GM23338 (cell line): Measurements from ENCODE around the gene UNC13C. TPM values are rescaled to one million over a fixed set of nuclear protein-coding genes. Genes with fewer than 3 reads are reported as not detected.

Experiments used
- ATAC-seq: fragments of 200-7000 bp; cut with Tn5 transposase; 3 replicates; pipeline ENCODE4 v1.9.1; 2020
- DNase-seq: peaks from one replicate; pipeline ENCODE4 v3.0.0-alpha.2; 2015; ENCODE audit warnings: low spot score
- H2AFZ ChIP-seq: fragments of 200-600 bp; sonication (generic); 2 replicates; pipeline ENCODE4 v1.8.0; 2016; ENCODE audit warnings: antibody characterized with exemption, mild to moderate bottlenecking, moderate library complexity
- H3F3A ChIP-seq: fragments of 200-600 bp; sonication (generic); replicated peaks from 2 replicates; pipeline ENCODE4 v1.8.0; 2017; ENCODE audit warnings: antibody characterized with exemption, mixed run types, low read depth
- H3K27ac ChIP-seq: fragments of 200-600 bp; sonication (generic); 2 replicates; pipeline ENCODE4 v1.6.1; 2016; ENCODE audit warnings: low read depth
- H3K27me3 ChIP-seq: fragments of 200-600 bp; sonication (generic); 2 replicates; pipeline ENCODE4 v1.8.0; 2016; ENCODE audit warnings: mild to moderate bottlenecking, mixed run types, moderate library complexity; ENCODE audit not compliant: insufficient read depth
- H3K36me3 ChIP-seq: fragments of 200-600 bp; sonication (generic); 2 replicates; pipeline ENCODE4 v1.8.0; 2016; ENCODE audit warnings: mild to moderate bottlenecking; ENCODE audit not compliant: insufficient read depth
- H3K4me1 ChIP-seq: fragments of 200-600 bp; sonication (generic); 2 replicates; pipeline ENCODE4 v1.8.0; 2016; ENCODE audit warnings: mild to moderate bottlenecking, moderate library complexity; ENCODE audit not compliant: insufficient read depth
- H3K4me2 ChIP-seq: fragments of 200-600 bp; sonication (generic); 2 replicates; pipeline ENCODE4 v1.7.1; 2017; ENCODE audit warnings: mixed run types
- H3K4me3 ChIP-seq: fragments of 200-600 bp; sonication (generic); 2 replicates; pipeline ENCODE4 v1.6.1; 2016; ENCODE audit warnings: mixed run types
- H3K79me2 ChIP-seq: fragments of 200-600 bp; sonication (generic); replicated peaks from 2 replicates; pipeline ENCODE4 v1.8.0; 2017; ENCODE audit warnings: mild to moderate bottlenecking; ENCODE audit not compliant: insufficient read depth
- H3K9me2 ChIP-seq: fragments of 200-600 bp; sonication (generic); 2 replicates; pipeline ENCODE4 v1.8.0; 2017; ENCODE audit not compliant: insufficient read depth
- H4K20me1 ChIP-seq: fragments of 200-600 bp; sonication (generic); replicated peaks from 2 replicates; pipeline ENCODE4 v1.8.0; 2017; ENCODE audit warnings: mild to moderate bottlenecking; ENCODE audit not compliant: insufficient read depth
- H3K27ac Mint-ChIP-seq: 2 replicates; pipeline ENCODE4 v1.8.0; 2020; ENCODE audit warnings: inconsistent platforms, mild to moderate bottlenecking, moderate library complexity, mixed read lengths
- H3K27me3 Mint-ChIP-seq: 3 replicates; pipeline ENCODE4 v1.8.0; 2022; ENCODE audit warnings: low read depth, mild to moderate bottlenecking, moderate library complexity, mixed read lengths, inconsistent platforms; ENCODE audit not compliant: insufficient read depth, poor library complexity
- H3K36me3 Mint-ChIP-seq: 3 replicates; pipeline ENCODE4 v1.8.0; 2021; ENCODE audit warnings: low read depth, mild to moderate bottlenecking, inconsistent platforms, moderate library complexity, mixed read lengths
- H3K4me1 Mint-ChIP-seq: 3 replicates; pipeline ENCODE4 v1.8.0; 2020; ENCODE audit warnings: mild to moderate bottlenecking, inconsistent platforms, mixed read lengths
- H3K4me3 Mint-ChIP-seq: 3 replicates; pipeline ENCODE4 v1.8.0; 2021; ENCODE audit warnings: moderate library complexity, mild to moderate bottlenecking, inconsistent platforms, mixed read lengths
- H3K9me3 Mint-ChIP-seq: 3 replicates; pipeline ENCODE4 v1.8.0; 2020; ENCODE audit warnings: moderate library complexity, mild to moderate bottlenecking, inconsistent platforms, mixed read lengths
- CTCF ChIP-seq, 2 experiments: fragments of 200-600 bp in 1 of 2; sonication (generic) in 1 of 2; conservative IDR thresholded peaks; 2 replicates each; pipeline versions ENCODE4 v1.5.1 to v1.6.1; 2016 to 2017; ENCODE audit warnings: antibody characterized with exemption in 2 of 2, low read depth in 2 of 2, mild to moderate bottlenecking in 2 of 2, moderate library complexity in 1 of 2
- ETS1 ChIP-seq: IDR thresholded peaks from 2 replicates; pipeline ENCODE4 v1.6.1; 2016; ENCODE audit warnings: antibody characterized with exemption
- EZH2 ChIP-seq: fragments of 200-600 bp; sonication (generic); IDR thresholded peaks from one replicate; pipeline ENCODE4 v1.8.0; 2017; ENCODE audit warnings: antibody characterized with exemption, mild to moderate bottlenecking, low read depth; ENCODE audit not compliant: unreplicated experiment
- EZH2phosphoT487 ChIP-seq: fragments of 200-600 bp; sonication (generic); IDR thresholded peaks from one replicate; pipeline ENCODE4 v1.8.1; 2018; ENCODE audit warnings: antibody characterized with exemption; ENCODE audit not compliant: unreplicated experiment
- JUNB ChIP-seq: IDR thresholded peaks from one replicate; pipeline ENCODE4 v1.6.1; 2016; ENCODE audit warnings: antibody characterized with exemption; ENCODE audit not compliant: unreplicated experiment
- NANOG ChIP-seq: IDR thresholded peaks from 2 replicates; pipeline ENCODE4 v1.6.1; 2016; ENCODE audit warnings: antibody characterized with exemption, borderline replicate concordance
- STAT1 ChIP-seq: IDR thresholded peaks from one replicate; pipeline ENCODE4 v1.6.1; 2016; ENCODE audit warnings: antibody characterized with exemption; ENCODE audit not compliant: unreplicated experiment
- ZNF114 ChIP-seq: fragments of 250-450 bp; sonication (Bioruptor Pico); IDR thresholded peaks from 2 replicates; pipeline ENCODE4 v1.5.0; 2020; ENCODE audit warnings: mild to moderate bottlenecking, moderate library complexity
- ZNF331 ChIP-seq: fragments of 250-450 bp; sonication (Bioruptor Pico); IDR thresholded peaks from 2 replicates; pipeline ENCODE4 v1.5.0; 2020; ENCODE audit warnings: low read depth, mild to moderate bottlenecking, moderate library complexity
- ZNF462 ChIP-seq: fragments of 250-450 bp; sonication (Bioruptor Pico); IDR thresholded peaks from 2 replicates; pipeline ENCODE4 v1.5.0; 2020; ENCODE audit warnings: mild to moderate bottlenecking, moderate library complexity
- polyA plus RNA-seq: library from polyadenylated mRNA; unstranded; fragments of >200 nt; fragmentation: Nextera tagmentation; extraction: Ambion mirVana; gene quantifications from 2 replicates; pipeline ENCODE4 v1.2.1, GENCODE V29; 2016
- total RNA-seq: library from RNA; depleted of rRNA; stranded (reverse); fragments of >200 nt; shearing (Covaris generic); gene quantifications from 2 replicates; pipeline ENCODE4 v1.2.3, GENCODE V29; 2014
- TF ChIP-seq, protein P1 (sequence below): IDR thresholded peaks from one replicate; pipeline ENCODE4 v1.6.1; 2018; ENCODE audit warnings: antibody characterized with exemption; ENCODE audit not compliant: unreplicated experiment

UNC13C gene
- total and polyA plus RNA-seq, 2 experiments from 2014 or later: 0.03 TPM; not detected in 1

GRCh38 chr15:54127574-54127973 lies 149.3 kb downstream of the UNC13C start:
- H3K27me3 Mint-ChIP-seq: no peaks in the 10 kb centered on the region

More at GRCh38 chr15:54127574-54127973, 149.3 kb downstream of the UNC13C start:
- H3K36me3 ChIP-seq: no peaks in the 10 kb centered on the region
- no peaks in the 10 kb centered on the region for H3F3A ChIP-seq
- no peaks in the 10 kb centered on the region for H3K79me2 ChIP-seq
- no peaks in the 10 kb centered on the region for H3K9me2 ChIP-seq
- H3K36me3 Mint-ChIP-seq: no peaks in the 10 kb centered on the region
- H4K20me1 ChIP-seq: no peaks in the 10 kb centered on the region
- no peak for ATAC-seq
- no peak overlapping the region for H2AFZ ChIP-seq
- H3K4me3 Mint-ChIP-seq: no peak overlapping the region
- no peak overlapping the region for H3K4me2 ChIP-seq
- no peak overlapping the region for H3K27ac ChIP-seq
- no peak for DNase-seq
- H3K9me3 Mint-ChIP-seq: peaks cover 23% of the 10 kb centered on the region
- no peak overlapping the region for H3K27ac Mint-ChIP-seq
- no peaks in the 10 kb centered on the region for H3K4me1 ChIP-seq
- H3K4me1 Mint-ChIP-seq: no peaks in the 10 kb centered on the region
- no peak overlapping the region for H3K4me3 ChIP-seq
- TF ChIP-seq ZNF331 (CRISPR knock-in tag) (no peak), ETS1 (no peak), NANOG (no peak), STAT1 (no peak), JUNB (no peak), ZNF114 (no peak), EZH2 (no peak), CTCF (conservative IDR thresholded peaks at IDR 0.05; ENCODE audit: low read depth in 2 of 2) (no peak), EZH2phosphoT487 (no peak), ZNF462 (CRISPR knock-in tag) (no peak)
- TF ChIP-seq, protein P1, sequence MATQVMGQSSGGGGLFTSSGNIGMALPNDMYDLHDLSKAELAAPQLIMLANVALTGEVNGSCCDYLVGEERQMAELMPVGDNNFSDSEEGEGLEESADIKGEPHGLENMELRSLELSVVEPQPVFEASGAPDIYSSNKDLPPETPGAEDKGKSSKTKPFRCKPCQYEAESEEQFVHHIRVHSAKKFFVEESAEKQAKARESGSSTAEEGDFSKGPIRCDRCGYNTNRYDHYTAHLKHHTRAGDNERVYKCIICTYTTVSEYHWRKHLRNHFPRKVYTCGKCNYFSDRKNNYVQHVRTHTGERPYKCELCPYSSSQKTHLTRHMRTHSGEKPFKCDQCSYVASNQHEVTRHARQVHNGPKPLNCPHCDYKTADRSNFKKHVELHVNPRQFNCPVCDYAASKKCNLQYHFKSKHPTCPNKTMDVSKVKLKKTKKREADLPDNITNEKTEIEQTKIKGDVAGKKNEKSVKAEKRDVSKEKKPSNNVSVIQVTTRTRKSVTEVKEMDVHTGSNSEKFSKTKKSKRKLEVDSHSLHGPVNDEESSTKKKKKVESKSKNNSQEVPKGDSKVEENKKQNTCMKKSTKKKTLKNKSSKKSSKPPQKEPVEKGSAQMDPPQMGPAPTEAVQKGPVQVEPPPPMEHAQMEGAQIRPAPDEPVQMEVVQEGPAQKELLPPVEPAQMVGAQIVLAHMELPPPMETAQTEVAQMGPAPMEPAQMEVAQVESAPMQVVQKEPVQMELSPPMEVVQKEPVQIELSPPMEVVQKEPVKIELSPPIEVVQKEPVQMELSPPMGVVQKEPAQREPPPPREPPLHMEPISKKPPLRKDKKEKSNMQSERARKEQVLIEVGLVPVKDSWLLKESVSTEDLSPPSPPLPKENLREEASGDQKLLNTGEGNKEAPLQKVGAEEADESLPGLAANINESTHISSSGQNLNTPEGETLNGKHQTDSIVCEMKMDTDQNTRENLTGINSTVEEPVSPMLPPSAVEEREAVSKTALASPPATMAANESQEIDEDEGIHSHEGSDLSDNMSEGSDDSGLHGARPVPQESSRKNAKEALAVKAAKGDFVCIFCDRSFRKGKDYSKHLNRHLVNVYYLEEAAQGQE: no peak
- H3K27me3 ChIP-seq: no peaks in the 10 kb centered on the region
